GM12865 (cell line): ENCODE measurements around the gene EDARADD.

ENCODE experiments used
- DNase-seq: peaks from one replicate; pipeline ENCODE4 v3.0.0; 2010; ENCODE audit warnings: low read depth
- H3K4me3 ChIP-seq: 2 replicates; pipeline ENCODE4 v1.5.1; 2011; ENCODE audit warnings: mild to moderate bottlenecking, low read depth, low read length, control low read depth
- CTCF ChIP-seq: IDR thresholded peaks from 2 replicates; pipeline ENCODE4 v1.5.1; 2011; ENCODE audit warnings: low read length, control low read depth, low read depth, inconsistent platforms; ENCODE audit not compliant: insufficient read depth; ENCODE audit errors: missing control alignments

The EDARADD gene

GRCh38 chr1:236394879-236395229, 768 bp downstream of the EDARADD start:
- peak overlapping the region; percentile 69 for H3K4me3 ChIP-seq
- no peak for DNase-seq
- TF ChIP-seq CTCF: no peak

GRCh38 chr1:236395230-236395946, 1.3 kb downstream of the EDARADD start:
- peak; percentile 19 for DNase-seq
- TF ChIP-seq CTCF: no peak
- peak overlapping the region; percentile 69 for H3K4me3 ChIP-seq

- DNase-seq: no peak
- peak overlapping the region; percentile 69; the same call in 1 of the 2 replicates for H3K4me3 ChIP-seq
- TF ChIP-seq CTCF: no peak
These were observed 2.0 kb downstream of the EDARADD start for GRCh38 chr1:236395947-236396664.

GRCh38 chr1:236396665-236397043, 2.6 kb downstream of the EDARADD start:
- no peak for TF ChIP-seq CTCF
- DNase-seq: no peak
- no peak overlapping the region for H3K4me3 ChIP-seq

- TF ChIP-seq CTCF: no peak
- no peak overlapping the region for H3K4me3 ChIP-seq
- no peak for DNase-seq
These were observed 3.2 kb downstream of the EDARADD start for GRCh38 chr1:236397173-236397759.

GRCh38 chr1:236398538-236398937, 4.5 kb downstream of the EDARADD start:
- no peak for TF ChIP-seq CTCF
- no peak for DNase-seq

More at GRCh38 chr1:236398538-236398937, 4.5 kb downstream of the EDARADD start:
- H3K4me3 ChIP-seq: no peak overlapping the region
